ENCODE results near the gene GJD4. TPM values are rescaled to one million over a fixed set of nuclear protein-coding genes. Genes with fewer than 3 reads are reported as not detected.

The GJD4 gene
- polyA plus RNA-seq, 2 of the 4 experiments (the other 2 are of a cell fraction): not detected

- no peak overlapping the region for H3K4me2 ChIP-seq
- TF ChIP-seq MAX (IDR thresholded peaks at IDR 0.05) (no peak), ZNF302 (CRISPR knock-in tag; IDR thresholded peaks at IDR 0.05) (no peak), JUNB (IDR thresholded peaks at IDR 0.05) (no peak), E2F6 (IDR thresholded peaks at IDR 0.05; ENCODE audit: borderline replicate concordance, low read depth) (no peak), CEBPB (IDR thresholded peaks at IDR 0.05) (no peak), CBX8 (IDR thresholded peaks at IDR 0.05) (no peak), MAZ (IDR thresholded peaks at IDR 0.05; ENCODE audit: borderline replicate concordance, low read depth, low read length) (no peak), NPAS2 (CRISPR knock-in tag; IDR thresholded peaks at IDR 0.05; ENCODE audit: borderline replicate concordance) (no peak), ZFP36 (IDR thresholded peaks at IDR 0.05; ENCODE audit: borderline replicate concordance, partially characterized antibody) (no peak), HOXB13 (CRISPR knock-in tag; IDR thresholded peaks at IDR 0.05; ENCODE audit: low read depth) (no peak), MYC (IDR thresholded peaks at IDR 0.05; ENCODE audit: borderline replicate concordance, low read length) (no peak), RAD21 (conservative IDR thresholded peaks at IDR 0.05 in 1 of 2, IDR thresholded peaks at IDR 0.05 in 1 of 2) (no peak)
- no peak for FAIRE-seq
- no peak overlapping the region for H3K4me3 ChIP-seq
- WGBS (ENCODE audit: missing lambda C conversion rate): 94% methylated on average over 5 of the region's 6 CpGs
- DNase-seq (ENCODE audit: low read depth in 1 of 2, low spot score in 1 of 2): no peak
- no peaks in the 10 kb centered on the region for H3K9me3 ChIP-seq
- CTCF ChIA-PET: interaction anchor here (0.6 to 2.6 kb wide), 13 partner anchors 16 to 1316 kb away, joined by 3 to 26 read pairs (median 4); no protein-coding TSS in a partner anchor
- POLR2A ChIA-PET: no interaction called here
- H3K4me1 ChIP-seq: no peaks in the 10 kb centered on the region
- H3K27ac ChIP-seq: no peak overlapping the region
- ATAC-seq: no peak
These were observed 40.7 kb upstream of the GJD4 start for GRCh38 chr10:35564341-35564968.

GRCh38 chr10:35565602-35566081 lies 39.5 kb upstream of the GJD4 start:
- DNase-seq (ENCODE audit: low read depth in 1 of 2, low spot score in 1 of 2) (no peak), ATAC-seq (no peak), FAIRE-seq (no peak)
- Histone ChIP-seq H3K27ac (no peak overlapping the region), H3K9me3 (no peaks in the 10 kb centered on the region), H3K4me1 (no peaks in the 10 kb centered on the region), H3K4me3 (no peak overlapping the region), H3K4me2 (no peak overlapping the region)
- ChIA-PET CTCF (interaction anchor here (0.6 to 2.1 kb wide), 5 partner anchors 10 to 438 kb away, joined by 3 to 9 read pairs (median 4); no protein-coding TSS in a partner anchor), POLR2A (no interaction called here)
- TF ChIP-seq MAX (IDR thresholded peaks at IDR 0.05): no peak
- TF ChIP-seq EP300 (IDR thresholded peaks at IDR 0.05): no peak
- no peak for TF ChIP-seq CEBPB (IDR thresholded peaks at IDR 0.05)
- TF ChIP-seq HMGXB4 (CRISPR knock-in tag; IDR thresholded peaks at IDR 0.05; ENCODE audit: borderline replicate concordance): no peak
- no peak for TF ChIP-seq FOSL2 (IDR thresholded peaks at IDR 0.05)
- no peak for TF ChIP-seq FOSL2 (CRISPR knock-in tag; IDR thresholded peaks at IDR 0.05)
- no peak for TF ChIP-seq RARB (CRISPR knock-in tag; IDR thresholded peaks at IDR 0.05)
- TF ChIP-seq CHD4 (IDR thresholded peaks at IDR 0.05; ENCODE audit: borderline replicate concordance): no peak
- TF ChIP-seq PBX3 (IDR thresholded peaks at IDR 0.05): no peak
- TF ChIP-seq MAZ (IDR thresholded peaks at IDR 0.05; ENCODE audit: borderline replicate concordance, low read depth, low read length): no peak
- TF ChIP-seq E2F6 (IDR thresholded peaks at IDR 0.05; ENCODE audit: borderline replicate concordance, low read depth): no peak
- TF ChIP-seq CHD2 (IDR thresholded peaks at IDR 0.05; ENCODE audit: low read length, partially characterized antibody): no peak
- TF ChIP-seq TP53 (CRISPR knock-in tag; IDR thresholded peaks at IDR 0.05): no peak
- no peak for TF ChIP-seq SREBF2 (IDR thresholded peaks at IDR 0.05)
- no peak for TF ChIP-seq SMC3 (IDR thresholded peaks at IDR 0.05)
- TF ChIP-seq EHMT2 (IDR thresholded peaks at IDR 0.05; ENCODE audit: low read depth): no peak
- no peak for TF ChIP-seq POLR2AphosphoS2 (conservative IDR thresholded peaks at IDR 0.05; ENCODE audit: low read length)
- no peak for TF ChIP-seq FOSB (CRISPR knock-in tag; IDR thresholded peaks at IDR 0.05)
- TF ChIP-seq REST (IDR thresholded peaks at IDR 0.05): no peak
- no peak for TF ChIP-seq MYC (IDR thresholded peaks at IDR 0.05; ENCODE audit: borderline replicate concordance, low read length)
- 92% methylated on average over 8 of the region's 8 CpGs for WGBS (ENCODE audit: missing lambda C conversion rate)
